ENCODE measurements around the gene TNFSF9.
A peak's percentile ranks its signal among the peaks of the same experiment; 100 is the strongest.

The TNFSF9 gene

DNA sequence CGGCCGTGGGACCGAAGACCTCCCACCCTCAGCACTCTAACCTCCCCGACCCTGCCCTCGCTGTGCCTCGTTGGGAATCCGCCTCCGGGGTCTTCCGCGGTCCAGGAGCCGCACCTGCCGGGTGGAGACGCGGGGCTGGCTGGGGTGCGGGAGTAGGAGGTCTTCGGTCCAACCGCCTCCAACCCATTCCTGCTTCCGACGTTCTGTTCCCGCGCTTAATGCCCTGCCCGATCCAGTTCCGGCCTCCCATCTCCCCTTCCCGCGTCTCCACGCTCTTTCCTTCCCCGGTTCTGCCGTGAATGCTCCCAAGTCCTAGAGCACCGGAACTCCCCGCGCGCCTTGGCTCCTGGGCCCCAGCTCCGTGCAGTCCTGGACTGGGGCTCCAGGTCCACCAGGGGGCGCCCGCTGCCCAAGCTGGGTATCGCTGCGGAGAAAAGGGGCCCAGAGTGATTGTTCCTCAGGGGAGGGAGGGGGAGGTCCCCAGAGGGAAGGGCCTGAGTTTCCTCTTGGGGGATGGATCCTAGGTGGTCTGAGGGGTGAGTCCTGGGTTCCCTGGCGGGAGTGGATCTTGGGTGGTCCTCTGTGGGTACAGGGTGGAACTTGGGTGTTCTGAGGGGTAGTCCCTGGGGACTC is 14.1 kb upstream of the TNFSF9 start:
- no peak for TF ChIP-seq ZNF274 (IDR thresholded peaks at IDR 0.05; ENCODE audit: low read depth, low read length)
- H3K4me3 ChIP-seq (ENCODE audit: low read length): peak overlapping the region; percentile 67

DNA sequence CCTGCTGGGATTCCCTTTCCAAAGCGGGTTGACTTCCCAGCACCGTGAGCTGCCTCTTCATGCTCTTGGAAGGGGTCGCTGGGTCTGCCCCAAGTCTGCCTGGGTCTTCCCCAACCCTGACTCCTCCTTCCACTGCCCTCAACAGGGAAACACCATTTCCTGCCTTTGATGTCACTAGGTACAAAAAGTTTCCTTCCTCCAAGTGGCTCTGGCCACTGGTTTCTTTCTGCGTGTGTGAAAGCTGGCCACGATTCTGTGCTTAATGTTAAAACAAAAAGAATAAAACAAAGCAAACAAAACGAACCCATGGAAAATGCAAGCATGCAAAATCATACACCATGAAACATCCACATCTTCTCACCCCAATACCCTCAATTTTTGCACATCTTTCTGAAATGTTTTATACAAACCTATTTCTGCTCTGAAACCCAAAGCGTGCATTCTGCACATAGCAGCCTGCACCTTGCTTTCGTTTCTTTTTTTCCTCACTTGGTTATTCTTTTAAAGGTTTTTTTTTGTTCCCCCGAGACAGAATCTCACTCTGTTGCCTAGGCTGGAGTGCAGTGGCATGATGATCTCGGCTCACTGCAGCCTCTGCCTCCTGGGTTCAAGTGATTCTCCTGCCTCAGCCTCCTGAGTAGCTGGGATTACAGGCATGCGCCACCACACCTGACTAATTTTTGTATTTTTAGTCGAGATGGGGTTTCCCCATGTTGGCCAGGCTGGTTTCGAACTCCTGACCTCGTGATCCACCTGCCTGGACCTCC is 12.5 kb upstream of the TNFSF9 start:
- H3K4me3 ChIP-seq (ENCODE audit: low read length): peak overlapping the region; percentile 27; the same call in 1 of the 2 replicates
- no peak for TF ChIP-seq ZNF274 (IDR thresholded peaks at IDR 0.05; ENCODE audit: low read depth, low read length)

DNA sequence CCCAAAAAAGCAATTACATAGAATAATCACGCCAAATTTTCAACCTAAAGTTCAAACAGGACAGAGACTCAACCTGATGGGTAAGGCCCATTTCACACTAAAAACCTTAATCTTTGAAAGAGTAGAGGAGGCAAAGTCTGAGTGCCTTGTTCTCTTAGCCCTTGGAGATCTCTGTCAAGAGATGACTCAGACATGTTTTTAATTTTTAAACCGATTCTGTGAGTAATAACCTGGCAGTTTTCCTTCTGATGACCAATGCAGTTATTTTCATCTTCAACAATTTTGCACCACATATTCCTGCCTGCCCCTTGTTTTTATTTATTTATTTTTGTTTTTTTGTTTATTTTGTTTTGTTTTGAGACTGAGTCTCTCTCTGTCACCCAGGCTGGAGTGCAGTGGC is 11.5 kb upstream of the TNFSF9 start:
- H3K4me3 ChIP-seq (ENCODE audit: low read length): no peak overlapping the region; the same call in 1 of the 2 replicates
- TF ChIP-seq ZNF274 (IDR thresholded peaks at IDR 0.05; ENCODE audit: low read depth, low read length): no peak

DNA sequence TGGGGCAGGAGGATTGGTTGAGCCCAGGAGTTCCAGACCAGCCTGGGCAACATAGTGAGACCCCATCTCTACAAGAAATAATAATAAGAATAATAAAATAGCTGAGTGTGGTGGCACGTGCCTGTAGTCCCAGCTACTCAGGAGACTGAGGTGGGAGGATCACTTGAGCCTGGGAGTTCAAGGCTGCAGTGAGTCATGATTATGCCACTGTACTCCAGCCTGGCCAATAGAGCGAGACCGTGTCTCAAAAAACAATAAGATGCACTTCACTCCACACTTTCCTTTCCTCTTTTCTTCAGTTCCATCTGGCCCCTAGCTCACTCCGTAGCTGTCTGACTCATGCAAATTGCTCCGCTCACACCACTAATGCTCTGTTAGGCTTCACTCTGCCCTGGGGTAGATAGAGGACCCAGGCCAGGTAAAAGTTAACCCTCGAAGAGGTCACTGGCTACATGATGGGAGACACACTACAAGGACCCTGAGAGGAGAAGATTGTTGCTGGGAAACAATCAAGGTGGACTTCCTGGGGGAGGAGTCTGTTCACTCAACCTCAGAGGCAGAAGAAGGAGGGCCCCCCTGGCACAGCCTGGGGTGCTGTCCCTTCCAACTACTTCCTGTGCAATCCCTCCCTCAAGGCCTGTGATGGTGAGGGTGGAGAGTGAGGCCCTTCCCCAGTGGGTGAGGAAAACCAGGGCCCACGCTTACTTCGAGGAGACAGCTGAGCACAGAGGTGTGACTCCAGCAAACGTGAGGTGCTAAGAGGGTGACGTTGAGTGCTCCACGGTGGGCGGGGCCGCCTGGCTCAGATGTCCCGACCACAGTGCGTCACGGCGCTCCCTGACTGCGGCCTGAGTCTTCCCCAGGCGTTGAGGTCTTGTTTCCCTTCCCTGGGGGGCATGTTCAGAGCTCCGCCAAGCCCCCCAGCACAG is 8.8 kb upstream of the TNFSF9 start:
- peak overlapping the region; percentile 46; the same call in 1 of the 2 replicates for H3K4me3 ChIP-seq (ENCODE audit: low read length)

DNA sequence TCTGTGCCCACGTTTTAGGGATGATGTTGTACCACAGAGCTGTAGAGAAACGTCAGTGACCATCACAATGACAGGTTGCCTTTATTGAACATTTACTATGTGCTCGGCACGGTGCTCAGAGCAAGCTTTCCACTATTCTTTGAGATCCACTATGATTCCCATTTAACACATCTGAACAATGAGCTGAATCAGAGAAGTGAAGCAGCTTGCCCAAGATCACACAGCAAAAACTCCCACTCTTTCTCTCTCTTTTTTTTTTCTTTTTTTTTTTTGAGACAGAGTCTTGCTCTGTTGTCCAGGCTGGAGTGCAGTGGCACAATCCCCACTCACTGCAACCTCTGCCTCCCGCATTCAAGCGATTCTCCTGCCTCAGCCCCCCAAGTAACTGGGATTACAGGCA is 8.1 kb upstream of the TNFSF9 start:
- no peak for TF ChIP-seq ZNF274 (IDR thresholded peaks at IDR 0.05; ENCODE audit: low read depth, low read length)
- H3K4me3 ChIP-seq (ENCODE audit: low read length): peak overlapping the region; percentile 46; the same call in 1 of the 2 replicates

More for the DNA sequence above, 8.8 kb upstream of the TNFSF9 start:
- no peak for TF ChIP-seq ZNF274 (IDR thresholded peaks at IDR 0.05; ENCODE audit: low read depth, low read length)

DNA sequence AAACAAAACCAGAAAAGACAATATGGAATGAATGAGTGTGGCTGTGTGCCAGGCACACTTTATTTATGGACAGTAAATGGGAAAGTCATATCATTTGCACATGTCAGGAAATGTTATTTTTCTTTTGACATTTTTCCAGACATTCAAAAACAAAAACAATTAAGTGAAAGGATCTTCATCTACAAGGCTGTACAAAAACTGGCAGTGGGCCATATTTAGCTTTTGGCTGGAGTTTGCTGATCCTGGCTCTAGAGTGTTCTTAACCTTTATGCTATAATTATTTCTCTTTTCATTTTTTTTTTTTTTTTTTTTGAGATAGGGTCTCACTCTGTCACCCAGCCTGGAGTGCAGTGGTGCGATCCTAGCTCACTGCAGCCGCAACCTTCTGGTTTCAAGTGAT is 6.5 kb upstream of the TNFSF9 start:
- no peak for TF ChIP-seq ZNF274 (IDR thresholded peaks at IDR 0.05; ENCODE audit: low read depth, low read length)
- no peak overlapping the region for H3K4me3 ChIP-seq (ENCODE audit: low read length)

DNA sequence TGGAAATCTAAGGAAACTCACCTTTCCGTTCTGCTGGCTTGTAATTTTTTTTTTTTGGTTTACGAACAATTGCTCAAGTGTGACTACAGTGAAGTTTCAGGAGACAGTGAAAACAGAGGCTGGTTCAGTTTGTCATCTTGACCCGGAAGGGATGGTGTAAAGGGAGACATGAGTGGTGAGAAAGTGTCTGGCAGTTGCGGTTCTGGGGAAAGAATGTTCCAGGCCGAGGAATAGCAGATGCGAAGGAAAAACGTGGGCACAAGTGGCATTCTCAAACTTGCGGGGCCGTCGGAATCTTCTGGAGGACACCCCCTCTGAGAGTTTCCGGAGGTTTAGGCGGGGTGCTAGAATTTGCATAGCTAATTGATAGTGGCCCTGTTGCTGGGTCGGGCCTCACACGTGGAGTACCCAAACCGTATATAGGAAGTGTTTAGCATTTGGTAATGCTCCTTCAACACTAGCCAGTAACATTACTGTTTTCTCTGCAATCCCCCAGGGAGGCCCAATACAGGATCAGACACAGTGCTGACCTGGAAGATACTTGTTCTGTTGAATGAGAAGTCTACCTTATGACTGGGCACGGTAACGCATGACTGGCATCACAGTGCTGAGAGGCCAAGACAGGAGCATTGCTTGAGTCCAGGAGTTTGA is 2.8 kb upstream of the TNFSF9 start:
- TF ChIP-seq ZNF274 (IDR thresholded peaks at IDR 0.05; ENCODE audit: low read depth, low read length): no peak
- peak overlapping the region; percentile 17; the same call in 1 of the 2 replicates for H3K4me3 ChIP-seq (ENCODE audit: low read length)

DNA sequence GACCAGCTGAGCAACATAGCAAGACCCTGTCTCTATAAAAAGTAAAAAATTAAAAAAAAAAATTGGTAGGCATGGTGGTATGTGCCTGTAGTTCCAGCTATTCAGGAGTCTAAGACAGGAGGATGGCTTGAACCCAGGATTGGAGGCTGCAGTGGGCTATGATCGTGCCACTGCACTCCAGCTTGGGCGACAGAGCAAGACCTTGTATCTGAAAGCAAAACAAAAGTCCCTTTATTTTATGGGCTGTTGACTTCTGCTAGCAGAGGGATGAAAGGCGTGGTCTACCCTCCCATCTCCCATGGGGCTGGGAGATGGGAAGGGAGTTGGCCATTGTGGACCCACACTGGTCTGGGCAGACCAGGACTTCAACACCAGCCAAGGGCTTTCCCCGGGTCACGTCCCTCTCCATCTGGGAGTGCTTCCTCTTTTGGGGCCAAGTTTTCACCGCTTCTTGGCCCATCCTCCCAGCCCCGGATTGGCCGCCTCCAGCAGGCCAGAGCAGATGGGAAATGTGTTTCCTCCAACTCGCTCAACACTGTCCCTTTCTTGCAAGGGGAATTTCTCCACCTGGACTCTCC is 2.2 kb upstream of the TNFSF9 start:
- peak overlapping the region; percentile 17; the same call in 1 of the 2 replicates for H3K4me3 ChIP-seq (ENCODE audit: low read length)
- TF ChIP-seq ZNF274 (IDR thresholded peaks at IDR 0.05; ENCODE audit: low read depth, low read length): no peak

DNA sequence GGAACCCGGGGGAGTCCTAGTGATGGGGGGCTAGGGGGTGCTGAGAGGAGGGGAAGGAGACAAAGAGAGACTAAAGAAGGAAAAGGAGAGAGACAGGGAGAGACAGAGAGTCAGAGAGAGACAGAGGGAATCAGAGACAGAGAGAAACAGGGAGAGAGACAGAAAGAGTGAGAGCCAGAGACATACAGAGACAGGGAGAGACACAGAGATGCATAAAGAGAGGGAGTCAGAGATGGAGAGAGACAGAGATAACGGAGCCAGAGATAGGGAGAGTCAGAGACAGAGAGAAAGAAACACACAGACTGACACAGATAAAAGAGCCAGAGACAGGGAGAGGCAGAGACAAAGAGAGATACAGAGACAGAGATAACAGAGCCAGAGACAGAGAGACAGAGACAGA is 1.5 kb upstream of the TNFSF9 start:
- TF ChIP-seq ZNF274 (IDR thresholded peaks at IDR 0.05; ENCODE audit: low read depth, low read length): no peak

DNA sequence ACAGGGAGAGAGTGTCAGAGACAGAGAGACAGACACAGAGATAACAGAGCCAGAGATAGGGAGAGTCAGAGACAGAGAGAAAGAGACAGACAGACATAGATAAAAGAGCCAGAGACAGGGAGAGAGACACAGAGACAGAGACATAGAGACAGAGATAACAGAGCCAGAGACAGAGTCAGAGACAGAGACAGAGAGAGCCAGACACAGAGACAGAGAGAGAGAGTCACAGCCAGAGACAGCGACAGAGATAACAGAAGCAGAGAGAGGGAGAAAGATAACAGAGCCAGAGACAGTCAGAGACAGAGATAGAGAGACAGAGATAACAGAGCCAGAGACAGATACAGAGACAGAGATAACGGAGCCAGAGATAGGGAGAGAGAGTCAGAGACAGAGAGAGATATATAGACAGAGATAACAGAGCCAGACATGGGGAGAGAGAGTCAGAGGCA is 865 bp upstream of the TNFSF9 start:
- no peak for TF ChIP-seq ZNF274 (IDR thresholded peaks at IDR 0.05; ENCODE audit: low read depth, low read length)
- peak overlapping the region; percentile 95 for H3K4me3 ChIP-seq (ENCODE audit: low read length)

More for the DNA sequence above, 1.5 kb upstream of the TNFSF9 start:
- peak overlapping the region; percentile 95; the same call in 1 of the 2 replicates for H3K4me3 ChIP-seq (ENCODE audit: low read length)

DNA sequence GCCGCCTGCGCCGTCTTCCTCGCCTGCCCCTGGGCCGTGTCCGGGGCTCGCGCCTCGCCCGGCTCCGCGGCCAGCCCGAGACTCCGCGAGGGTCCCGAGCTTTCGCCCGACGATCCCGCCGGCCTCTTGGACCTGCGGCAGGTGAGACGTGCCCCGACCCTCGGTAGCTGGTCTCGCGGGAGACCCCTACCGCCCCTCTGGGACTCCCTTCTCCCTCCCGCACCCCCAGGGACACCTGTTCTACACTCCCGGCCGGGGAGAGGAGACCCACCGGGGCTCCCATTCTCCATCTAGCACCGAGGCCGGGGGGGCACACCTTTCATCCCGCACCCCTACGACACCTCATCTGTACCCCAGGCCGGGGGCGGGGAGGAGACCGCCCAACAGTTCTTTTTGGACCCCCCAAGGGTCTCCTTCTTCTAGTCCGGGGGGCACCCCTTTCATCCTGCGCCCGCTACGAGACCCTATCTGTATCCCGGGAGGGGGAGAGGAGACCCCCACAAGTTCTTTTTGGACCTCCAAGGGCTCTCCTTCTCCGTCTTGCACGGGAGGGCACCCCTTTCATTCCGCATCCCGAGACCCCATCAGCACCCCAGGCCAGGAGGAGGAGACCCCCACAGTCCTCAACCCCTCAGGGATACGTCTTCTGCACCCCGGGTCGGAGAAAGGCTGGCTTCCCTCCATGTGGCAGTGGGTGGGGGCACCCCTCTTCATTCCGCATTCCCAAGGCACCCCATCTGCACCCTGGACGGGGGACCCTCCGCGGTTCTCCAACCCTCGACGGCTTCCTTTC is 533 bp downstream of the TNFSF9 start:
- no peak for TF ChIP-seq ZNF274 (IDR thresholded peaks at IDR 0.05; ENCODE audit: low read depth, low read length)
- peak overlapping the region; percentile 97 for H3K4me3 ChIP-seq (ENCODE audit: low read length)

DNA sequence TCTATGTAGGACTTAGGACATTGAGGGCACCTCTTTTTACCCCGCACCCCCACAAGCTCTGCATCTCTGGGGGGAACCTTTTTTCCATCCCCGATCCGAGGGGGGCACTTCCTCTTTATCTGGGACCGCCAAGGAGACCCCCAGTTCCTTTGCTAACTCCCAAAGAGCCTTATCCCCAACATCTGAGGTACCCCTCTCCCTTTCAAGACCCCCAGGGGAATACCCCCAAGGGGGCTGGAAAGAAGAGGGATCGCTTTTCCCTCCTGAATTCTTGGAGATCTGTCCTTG is 1.1 kb downstream of the TNFSF9 start:
- TF ChIP-seq ZNF274 (IDR thresholded peaks at IDR 0.05; ENCODE audit: low read depth, low read length): no peak
- peak overlapping the region; percentile 97 for H3K4me3 ChIP-seq (ENCODE audit: low read length)
